ENCODE results near the gene ZNF621.

ZNF621 gene

GRCh38 chr3:40524568-40525285 lies at the start of gene ZNF621:
TSS of gene ZNF621 (plus strand) at chr3:40524960. CDS start at chr3:40525841, 881 bp downstream.
- peak; percentile 59 to 74 for DNase-seq

DNA sequence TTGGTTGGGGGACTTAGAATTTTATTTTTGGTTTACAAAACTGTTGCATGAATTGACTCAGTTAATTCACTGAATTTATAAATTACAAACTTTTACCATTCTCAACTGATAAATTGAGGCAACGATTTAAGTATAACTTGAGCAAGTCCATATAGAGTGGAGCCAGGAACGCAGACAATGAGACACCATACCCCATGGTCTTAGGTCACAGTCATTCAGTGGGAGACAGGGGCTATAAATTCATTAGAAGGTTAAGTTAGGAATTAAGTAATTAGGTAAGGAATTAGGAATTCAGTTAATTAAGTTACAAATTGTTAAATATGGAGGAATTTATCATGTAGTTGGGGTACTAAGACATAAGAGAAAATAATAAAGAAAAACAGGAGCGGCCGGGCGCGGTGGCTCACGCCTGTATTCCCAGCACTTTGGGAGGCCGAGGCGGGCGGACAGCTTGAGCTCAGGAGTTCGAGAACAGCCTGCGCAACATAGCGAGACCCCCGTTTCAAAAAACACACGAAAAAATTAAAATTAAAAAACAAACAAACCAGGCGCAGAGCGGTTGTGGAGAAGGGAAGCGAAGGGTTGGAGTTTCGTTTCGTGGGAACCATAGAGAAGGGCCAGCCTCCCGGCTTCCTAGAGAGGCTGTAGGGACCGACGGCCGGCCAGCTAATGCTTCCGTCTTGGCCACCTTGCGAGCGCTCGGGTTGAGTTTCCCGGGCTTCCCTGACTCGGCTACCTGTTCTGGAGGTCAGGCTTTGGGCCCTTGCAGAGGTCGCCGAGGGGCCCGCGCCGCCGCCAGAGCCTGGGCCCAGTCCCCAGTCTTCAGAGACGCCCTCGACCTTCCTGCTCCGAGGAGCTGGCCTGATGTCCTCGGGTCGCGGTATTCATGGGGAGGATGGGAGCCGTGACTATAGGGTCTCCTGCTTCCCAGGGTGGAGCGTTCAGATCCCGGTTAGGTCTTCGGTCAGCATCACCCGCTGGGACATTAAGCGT lies 48.0 kb upstream of the ZNF621 start, which contains the start of gene ZNF619:
TSS of gene ZNF619 (plus strand) at position 645 of the 993 bp plus-strand sequence. CDS start 858 bp downstream, outside the sequence.
- peak; percentile 5 to 50 for DNase-seq

GRCh38 chr3:40477666-40478065 lies 47.1 kb upstream of the ZNF621 start:
- no peak for DNase-seq

DNA sequence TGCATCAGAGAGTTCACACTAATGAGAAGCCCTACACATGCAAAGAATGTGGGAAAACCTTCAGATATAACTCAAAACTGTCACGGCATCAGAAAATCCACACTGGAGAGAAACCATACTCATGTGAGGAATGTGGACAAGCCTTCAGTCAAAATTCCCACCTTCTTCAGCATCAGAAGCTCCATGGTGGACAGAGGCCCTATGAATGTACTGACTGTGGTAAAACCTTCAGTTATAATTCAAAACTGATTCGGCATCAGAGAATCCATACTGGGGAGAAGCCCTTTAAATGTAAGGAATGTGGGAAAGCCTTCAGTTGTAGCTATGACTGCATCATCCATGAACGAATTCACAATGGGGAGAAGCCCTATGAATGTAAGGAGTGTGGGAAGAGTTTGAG lies 37.6 kb upstream of the ZNF621 start:
- DNase-seq, result no peak

DNA sequence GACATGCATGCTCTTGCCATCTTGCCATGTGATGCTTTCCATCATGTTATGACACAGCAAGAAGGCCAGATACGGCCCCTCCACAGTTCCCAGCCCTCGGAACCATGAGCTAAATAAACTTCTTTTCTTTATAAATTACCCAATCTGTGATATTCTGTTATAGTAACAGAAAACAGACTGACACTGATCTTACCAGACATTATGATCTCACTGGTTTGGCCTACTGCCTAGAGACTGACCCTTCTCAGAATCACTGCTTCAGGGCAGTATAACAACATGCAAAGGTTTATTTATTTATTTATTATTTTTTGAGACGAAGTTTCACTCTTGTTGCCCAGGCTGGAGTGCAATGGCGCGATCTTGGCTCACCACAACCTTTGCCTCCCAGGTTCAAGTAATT lies 33.8 kb upstream of the ZNF621 start:
- no peak for DNase-seq

DNA sequence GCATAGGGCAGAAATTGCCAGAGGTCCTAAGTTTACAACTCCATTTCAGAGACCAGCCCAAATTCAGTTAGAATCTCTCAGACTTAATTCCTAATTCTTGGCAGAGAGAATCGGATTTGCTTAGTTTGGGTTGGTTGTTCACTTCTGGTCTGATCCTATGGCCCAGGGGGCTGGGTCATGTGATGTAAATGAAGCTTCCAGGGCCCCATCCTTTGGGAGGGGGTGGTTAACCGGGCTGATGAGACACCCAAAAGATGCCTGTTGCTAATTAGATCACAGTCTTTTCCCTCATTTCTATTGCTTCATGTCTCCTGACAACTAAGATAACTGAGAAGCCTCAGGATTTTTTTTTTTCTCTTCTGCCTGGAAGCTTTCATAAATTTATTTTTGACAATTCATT lies 30.1 kb upstream of the ZNF621 start:
- DNase-seq, result no peak

- no peak for DNase-seq
These were observed 27.5 kb upstream of the ZNF621 start for GRCh38 chr3:40497288-40497687.

DNA sequence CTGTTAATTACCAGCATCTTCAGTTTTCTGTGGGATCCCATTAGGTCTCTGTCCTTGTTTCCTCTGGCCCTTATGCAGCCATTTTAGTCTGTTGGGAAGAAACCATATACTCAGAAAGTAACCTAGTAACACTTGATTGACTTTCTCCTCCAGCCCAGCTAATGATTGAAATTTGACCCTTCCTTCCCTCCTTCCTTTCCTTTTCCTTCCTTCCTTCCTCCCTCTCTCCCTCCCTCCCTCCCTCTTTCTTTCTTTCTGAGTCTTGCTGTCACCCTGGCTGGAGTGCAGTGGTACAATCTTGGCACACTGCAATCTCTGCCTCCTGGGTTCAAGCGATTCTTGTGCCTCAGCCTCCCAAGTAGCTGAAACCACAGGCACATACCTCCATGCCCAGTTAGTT lies 24.8 kb upstream of the ZNF621 start:
- no peak for DNase-seq

GRCh38 chr3:40502034-40502433 lies 22.7 kb upstream of the ZNF621 start:
- DNase-seq, result no peak

DNA sequence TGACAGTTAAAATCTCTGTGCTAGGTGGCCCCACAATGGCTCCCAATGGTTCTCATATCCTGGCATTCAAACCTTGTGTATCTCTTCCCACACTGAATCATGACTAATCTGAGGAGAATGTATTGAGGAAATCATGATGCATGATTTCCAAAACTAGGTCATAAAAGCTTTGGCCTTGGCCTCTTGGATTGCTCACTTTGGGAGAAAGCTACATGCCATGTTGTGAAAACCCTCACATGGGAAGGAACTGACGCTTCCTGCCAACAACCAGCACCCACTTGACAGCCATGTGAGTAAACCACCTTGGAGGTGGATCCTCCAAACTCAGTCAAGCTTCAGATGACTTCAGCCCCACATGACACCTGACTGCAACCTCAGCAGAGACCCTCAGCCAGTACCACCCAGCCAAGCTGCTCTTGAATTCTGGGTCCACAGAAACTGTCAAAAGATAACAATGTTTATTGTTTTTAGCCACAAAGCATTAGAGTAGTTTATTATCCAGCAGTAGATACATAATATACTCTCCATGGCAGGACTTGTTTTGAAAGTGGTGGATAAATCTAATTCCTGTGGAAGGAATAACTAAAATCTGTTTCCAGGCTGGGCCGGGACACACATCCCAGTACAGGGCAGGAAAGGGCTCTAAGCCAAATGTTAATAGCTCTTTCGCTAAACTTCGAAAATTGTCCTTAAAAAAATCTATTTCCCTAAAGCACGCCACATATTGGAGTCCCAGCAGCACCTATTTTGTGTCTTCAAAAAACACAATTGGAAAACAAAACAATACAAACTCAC lies 19.9 kb upstream of the ZNF621 start:
- no peak for DNase-seq

DNA sequence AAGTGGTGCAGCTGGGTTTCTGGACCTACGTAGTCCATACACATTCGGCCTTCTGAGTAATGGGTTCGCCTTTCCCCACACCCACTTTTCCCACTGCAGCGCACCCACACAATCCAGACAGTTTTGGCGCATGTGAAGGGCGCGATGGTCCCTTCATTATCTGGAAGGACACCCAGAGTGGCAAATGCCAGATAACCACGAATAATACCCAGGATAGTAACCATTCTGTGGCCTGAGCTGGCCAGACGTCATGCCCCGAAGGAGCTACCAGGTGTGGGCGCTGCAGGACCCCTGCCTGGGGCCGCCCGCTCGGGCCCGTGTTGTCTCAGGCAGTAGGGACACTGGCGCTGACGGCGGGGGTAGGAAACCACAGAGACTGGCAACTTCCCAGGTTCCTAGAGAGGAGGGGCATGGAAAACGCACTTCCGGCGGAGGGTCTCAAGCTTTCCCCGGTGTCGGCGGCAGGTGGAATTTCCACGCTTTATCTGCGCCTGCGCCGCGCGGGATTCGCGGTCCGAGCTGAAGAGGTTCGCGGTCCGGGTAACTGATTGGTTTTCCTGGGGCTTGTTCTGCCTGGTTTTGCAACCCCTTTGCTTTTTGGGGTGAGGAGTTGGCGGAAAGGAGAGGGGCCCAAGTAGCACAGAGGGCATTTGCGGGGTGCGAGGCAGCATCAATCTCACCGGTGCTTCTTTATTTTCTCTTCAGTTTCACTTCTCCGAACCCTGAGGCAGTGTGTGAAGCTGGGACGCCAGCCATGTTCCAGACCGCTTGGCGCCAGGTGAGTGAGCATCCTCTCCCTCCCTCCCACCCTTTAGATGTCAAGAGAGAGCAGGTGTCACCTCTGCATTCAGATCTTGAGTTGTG lies 18.9 kb upstream of the ZNF621 start, which contains the start of gene ZNF620:
TSS of gene ZNF620 (plus strand) at position 441 of the 864 bp plus-strand sequence. CDS start at position 755, 314 bp downstream.
- peak; percentile 77 to 78 for DNase-seq

DNA sequence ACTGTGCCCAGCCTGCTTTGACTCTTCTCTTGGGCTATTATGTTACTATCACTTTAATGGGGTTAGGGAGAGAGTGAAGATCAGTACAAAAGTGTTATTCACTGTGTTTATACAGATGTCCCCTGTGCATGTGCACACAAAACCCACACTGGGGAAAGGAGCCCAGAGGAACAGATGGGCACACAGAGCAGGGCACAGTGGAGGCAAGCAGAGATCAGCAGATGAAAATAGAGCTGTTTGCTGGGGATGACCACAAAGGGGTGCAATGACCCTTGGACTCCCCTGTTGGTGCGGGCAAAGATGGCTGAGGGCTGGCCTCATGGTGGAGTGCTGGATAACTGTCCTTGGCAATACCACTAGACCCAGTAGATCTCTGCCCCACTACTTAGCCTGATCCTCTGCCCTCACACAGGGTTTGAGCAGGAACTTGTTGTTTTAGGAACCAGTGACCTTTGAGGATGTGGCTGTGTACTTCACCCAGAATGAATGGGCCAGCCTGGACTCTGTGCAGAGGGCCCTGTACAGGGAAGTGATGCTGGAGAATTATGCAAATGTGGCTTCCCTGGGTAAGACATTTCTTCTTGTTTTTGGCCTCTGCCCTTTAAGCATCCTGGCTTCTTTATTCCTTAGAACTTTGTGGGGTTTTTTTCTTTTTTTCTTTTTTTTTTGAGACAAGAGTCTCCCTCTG lies 13.6 kb upstream of the ZNF621 start:
- no peak for DNase-seq

- DNase-seq, result no peak
These were observed 8.6 kb upstream of the ZNF621 start for GRCh38 chr3:40516201-40516600.

DNA sequence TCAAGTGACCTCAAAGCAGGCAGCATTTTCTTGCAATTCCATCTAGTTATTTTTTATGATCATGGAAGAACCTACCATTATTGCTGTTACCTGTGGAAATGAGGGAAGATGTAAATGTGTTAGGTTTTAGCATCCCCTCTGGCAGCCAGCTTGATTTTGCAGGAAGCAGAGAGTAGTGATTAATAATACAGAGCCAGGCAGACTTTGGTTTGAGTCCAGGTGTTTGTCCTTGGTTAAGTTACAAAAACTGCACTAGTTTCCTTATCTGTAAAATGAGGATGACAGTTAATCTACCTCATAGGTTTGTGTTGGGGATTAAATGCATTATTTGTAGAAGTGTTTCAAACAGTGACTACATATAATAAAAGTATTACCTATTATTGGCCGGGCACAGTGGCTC lies 6.7 kb upstream of the ZNF621 start:
- DNase-seq, result no peak

- no peak for DNase-seq
These were observed 5.9 kb upstream of the ZNF621 start for GRCh38 chr3:40518848-40519247.

GRCh38 chr3:40521254-40521653 lies 3.5 kb upstream of the ZNF621 start:
- DNase-seq, result no peak

DNA sequence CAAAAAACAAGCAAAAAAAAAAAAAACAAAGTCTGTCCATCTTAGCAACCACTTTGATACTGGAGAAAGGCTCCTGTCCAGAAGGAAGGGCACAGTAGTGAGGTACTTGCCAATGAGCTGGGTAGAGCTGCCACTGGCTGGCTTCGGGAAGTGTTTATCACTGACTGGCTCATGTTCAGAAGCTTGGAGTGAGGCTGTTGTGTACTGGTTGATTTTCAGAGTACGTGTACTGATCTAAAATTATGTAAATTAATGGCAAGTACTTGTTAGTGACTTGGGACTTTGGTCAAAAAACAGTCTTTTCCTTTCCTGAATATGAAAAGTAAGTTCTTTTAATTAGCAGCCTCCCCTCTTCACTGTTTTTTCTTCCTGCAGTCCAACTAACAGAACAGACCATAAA lies 979 bp upstream of the ZNF621 start:
- no peak for DNase-seq

DNA sequence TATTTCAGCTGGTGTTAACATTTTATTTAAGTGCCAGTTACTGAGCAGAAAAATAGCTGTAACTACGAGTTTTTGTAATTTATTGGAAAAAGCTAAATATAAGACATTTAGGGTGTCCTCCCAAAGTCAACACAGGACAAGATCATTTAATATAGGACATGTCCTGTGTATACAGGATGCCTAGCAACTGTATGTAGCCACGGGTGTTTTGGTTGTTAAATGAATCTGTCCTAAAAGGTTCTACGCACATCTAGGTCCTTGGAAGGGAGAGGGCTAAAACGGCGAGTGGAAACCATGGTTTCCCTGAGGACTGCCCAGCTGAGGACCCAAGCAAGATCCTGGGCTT lies 565 bp upstream of the ZNF621 start:
- no peak for DNase-seq

DNA sequence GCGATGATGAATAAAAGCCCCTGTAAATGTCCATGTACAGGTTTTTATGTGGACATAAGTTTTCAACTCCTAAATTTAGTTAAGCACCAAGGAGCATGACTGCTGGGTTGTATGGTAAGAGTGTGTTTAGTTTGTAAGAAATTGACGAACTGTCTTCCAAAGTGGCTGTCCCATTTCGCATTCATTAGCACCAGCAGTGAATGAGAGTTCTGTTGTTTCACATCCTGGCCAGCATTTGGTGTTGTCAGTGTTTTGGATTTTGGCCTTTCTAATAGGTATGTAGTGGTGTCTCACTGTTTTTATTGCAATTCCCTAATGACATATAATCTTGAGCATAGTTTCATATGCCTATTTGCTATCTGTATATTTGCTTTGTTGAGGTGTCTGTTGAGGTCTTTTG lies 3.7 kb downstream of the ZNF621 start:
- no peak for DNase-seq

DNA sequence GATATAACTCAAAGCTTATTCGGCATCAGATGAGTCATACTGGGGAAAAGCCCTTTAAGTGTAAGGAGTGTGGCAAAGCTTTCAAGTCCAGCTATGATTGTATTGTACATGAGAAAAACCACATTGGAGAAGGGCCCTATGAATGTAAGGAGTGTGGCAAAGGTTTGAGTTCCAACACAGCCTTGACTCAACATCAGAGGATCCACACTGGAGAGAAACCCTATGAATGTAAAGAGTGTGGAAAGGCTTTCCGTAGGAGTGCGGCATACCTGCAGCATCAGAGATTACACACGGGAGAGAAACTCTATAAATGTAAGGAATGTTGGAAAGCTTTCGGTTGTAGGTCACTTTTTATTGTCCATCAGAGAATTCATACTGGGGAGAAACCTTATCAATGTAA lies 7.5 kb downstream of the ZNF621 start:
- no peak for DNase-seq

DNA sequence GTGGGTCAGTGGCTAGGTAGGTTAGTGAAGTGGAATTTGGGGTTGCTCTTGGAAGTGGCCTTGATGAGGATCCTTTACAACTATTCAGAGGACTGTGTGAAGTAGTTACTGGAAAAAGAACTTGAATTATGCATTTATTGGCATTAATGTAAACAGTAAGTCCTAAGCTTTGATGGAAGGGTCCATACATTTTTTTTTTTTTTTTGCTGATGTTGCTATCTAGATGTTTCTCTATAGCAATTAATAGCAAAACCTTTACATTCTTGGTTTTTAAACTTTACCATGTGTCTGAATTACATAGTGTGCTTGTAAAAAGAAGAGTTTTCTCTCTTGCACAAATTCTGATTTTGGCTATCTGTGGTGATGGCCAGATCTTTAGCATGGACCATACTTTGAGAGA lies 9.5 kb downstream of the ZNF621 start:
- DNase-seq, result no peak
